Inflammatory macrophage (primary cell): ENCODE measurements around the gene CAPZA1.
"Not testable (repeated sequence)": the region's sequence is repeated elsewhere in the genome, so short reads cannot be mapped to it uniquely, and the experiment has no call there.

ENCODE experiments used
- DNase-seq, 2 donors: peaks; one replicate each; pipeline ENCODE4 v3.0.0-alpha.2; 2020 to 2022

CAPZA1 gene

DNA sequence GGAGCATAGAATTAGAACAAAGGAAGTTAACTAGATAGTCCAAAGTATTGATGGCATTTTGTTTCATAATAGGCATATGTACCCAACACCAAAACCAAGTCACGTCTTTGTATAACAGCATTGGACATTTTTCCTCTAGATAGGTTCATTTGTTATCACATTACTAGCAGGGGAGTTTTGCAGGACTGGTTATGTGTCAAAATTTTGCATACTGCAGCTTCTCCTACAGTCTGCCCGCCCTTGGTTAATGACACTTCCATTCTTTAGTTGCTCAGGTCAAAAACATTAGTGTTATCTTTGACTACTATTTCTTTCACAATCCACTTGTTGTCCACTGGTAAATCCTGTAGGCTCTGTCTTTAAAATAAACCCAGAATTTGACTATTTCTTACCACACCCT is 8.9 kb downstream of the CAPZA1 start:
- DNase-seq = no peak

DNA sequence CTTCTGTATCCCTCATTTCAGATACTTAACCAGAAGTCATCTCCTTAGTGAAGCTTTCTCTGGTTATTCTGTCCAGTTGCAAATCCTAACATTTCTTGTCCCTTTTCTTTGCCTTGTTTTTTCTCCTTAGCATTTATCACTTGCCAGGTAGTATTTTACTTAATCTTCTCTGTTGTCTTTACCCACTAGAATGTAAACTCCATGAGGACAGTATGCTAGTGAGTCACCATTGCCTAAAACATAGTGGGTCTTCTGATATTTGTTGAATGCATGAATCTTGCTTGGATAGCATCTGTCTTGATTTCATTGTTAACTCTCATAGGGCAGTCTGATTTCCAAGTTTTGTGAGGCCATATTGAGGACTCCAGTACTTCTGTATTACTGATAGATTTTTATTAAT is 9.6 kb downstream of the CAPZA1 start:
- DNase-seq = no peak

DNA sequence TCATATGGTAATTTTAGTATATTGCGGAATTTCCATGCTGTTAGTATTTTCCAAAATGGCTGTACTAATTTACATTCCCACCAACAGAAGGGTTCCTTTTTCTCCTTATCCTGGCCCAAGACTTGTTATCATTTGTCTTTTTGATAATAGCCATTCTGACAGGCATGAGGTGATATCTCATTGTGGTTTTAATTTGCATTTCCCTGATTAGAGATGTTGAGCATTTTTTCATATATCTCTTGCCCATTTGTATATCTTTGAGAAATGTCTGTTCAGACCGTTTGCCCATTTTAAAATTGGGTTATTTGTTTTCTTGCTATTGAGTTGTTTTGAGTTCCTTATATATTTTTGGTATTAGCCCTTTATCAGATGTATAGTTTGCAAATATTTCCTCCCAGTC is 14.0 kb downstream of the CAPZA1 start:
- DNase-seq = no peak

DNA sequence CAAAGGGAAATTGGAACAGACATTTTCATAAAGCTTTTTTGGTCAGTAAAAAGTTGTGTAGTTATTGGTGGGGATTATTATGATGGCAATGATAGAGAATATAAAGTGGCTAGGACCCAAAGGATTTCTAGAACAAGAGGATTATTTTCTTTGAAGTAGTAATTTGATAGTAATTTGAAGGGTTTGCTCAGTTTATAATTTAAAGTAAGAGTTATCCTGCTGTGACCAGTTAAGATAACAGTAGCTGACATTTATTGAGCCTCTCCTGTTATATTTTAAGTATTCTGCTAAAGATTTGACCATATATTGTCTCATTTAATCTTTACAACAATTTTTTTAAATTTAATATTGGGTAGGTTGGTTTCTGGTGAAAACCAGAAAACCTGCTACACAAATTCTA is 14.7 kb downstream of the CAPZA1 start:
- no peak for DNase-seq

DNA sequence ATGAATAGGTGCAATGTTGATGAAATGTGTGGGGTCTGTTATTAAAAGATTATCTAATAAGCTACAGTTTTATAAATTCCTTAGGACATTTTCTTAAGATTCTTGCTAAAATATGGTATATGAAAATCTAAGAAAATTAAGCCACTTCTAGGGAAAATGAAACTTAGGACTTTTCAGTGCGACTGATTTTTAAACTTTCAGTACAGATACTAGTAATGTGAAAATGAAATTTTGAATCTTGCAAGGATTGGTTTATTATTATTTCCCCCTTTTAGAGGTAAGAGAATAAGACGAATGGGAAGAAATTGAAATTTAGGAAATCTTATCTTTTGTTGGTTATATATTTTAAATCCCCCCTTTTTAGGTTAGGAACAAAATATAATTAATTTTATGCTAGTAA is 16.4 kb downstream of the CAPZA1 start:
- no peak for DNase-seq

DNA sequence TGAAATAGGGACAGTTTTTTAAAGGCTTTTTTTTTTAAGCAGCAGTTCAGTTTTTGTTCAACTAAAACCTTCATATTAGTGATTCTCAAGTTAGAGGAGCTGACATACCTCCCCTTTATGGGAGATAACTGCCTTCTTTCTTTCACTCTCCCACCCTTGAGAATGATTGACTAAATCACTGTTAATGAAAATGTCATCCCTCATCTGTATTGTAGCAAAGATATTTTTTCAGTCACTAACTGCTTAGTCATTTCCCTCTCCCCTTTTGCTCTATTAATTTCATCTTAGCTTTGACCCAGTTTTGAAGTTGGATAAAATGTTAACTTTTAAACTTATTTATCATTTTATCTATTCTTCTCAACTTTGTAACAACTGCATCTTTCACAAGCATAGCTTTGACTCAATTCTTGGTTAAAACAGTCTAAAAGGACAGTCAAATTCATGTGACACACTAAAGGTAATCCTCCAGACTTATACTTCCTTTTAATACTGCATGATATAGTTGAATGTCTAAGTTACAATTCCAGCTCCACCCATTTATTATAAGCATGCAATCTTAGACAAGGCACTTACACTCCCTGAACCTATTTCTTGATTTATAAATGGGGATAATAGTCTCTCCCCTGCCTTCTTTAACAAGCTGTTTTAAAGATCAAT is 17.1 kb downstream of the CAPZA1 start:
- peak in 1 of 2 donors; percentile 32 for DNase-seq

DNA sequence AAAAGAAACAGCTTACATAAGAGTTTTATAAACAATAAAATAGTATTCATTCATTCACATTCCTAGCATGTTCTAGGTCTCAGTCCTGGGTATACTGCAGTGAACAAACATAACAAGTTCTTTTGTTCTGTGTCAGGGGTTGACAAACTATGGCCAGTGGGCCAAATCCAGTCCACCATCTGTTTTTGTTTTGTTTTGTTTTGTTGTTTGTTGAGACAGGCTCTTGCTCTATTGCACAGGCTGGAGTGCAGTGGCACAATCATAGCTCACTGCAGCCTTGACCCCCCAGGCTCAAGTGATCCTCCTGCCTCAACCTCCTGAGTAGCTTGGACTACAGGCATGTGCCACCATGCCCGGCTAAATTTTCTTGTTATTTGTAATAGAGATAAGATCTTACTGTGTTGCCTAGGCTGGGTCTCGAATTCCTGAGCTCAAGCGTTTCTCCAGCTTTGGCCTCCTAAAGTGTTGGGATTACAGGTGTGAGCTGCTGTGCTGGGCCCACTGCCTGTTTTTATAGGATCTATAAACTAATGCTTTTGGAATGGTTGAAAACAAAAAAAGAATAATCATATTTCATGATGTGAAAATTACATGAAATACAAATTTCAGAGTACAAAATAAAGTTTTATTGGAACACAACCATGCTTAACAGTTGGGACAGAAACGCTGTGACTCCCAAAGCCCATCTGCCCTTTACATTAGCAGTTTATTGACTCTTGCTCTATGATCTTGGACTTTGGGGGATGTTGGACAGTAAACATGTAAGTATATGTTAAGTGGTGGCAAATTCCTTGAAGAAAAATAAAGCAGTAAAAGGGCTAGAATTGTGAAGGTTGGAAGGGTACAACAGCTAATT is 17.9 kb downstream of the CAPZA1 start:
- no peak for DNase-seq

DNA sequence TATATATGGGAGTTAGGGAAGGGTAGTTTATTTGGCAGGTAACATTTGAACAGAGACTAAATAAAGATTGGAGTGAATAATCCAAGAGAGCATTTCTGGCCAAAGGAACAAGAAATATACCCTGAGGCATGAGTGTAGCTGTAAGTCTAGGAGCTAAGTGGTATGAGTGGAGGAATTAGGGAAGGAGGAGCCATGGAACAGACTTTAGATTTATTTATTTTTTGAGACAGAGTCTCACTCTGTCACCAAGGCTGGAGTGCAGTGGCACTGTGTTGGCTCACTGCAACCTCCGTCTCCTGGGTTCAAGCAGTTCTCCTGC is 18.4 kb downstream of the CAPZA1 start:
- DNase-seq = no peak

DNA sequence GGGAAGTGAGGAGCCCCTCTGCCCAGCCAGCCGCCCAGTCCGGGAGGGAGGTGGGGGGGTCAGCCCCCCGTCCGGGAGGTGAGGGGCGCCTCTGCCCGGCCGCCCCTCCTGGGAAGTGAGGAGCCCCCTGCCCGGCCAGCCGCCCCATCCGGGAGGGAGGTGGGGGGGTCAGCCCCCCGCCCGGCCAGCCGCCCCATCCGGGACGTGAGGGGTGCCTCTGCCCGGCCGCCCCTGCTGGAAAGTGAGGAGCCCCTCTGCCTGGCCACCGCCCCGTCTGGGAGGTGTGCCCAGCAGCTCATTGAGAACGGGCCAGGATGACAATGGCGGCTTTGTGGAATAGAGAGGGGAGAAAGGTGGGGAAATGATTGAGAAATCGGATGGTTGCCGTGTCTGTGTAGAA is 20.8 kb downstream of the CAPZA1 start:
- not testable (repeated sequence) for DNase-seq

DNA sequence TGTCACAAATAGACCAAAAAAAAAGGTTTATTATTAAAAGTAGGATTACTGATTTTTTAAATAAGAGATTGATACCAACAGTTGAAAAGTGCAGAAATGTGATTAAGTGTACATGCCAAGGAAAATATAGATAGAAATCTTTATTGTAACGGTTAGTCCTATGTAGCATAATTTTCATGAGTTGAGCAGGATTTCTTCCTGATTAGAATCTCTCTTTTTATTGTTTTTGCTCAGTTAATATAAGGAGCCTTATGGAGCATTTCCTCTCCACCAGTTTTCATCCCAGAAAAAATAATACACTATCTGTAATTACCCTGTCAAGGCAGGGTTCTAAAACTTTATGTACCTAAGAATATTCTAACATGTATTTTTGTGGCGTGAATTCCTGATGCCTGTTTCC is 23.4 kb downstream of the CAPZA1 start:
- no peak for DNase-seq

DNA sequence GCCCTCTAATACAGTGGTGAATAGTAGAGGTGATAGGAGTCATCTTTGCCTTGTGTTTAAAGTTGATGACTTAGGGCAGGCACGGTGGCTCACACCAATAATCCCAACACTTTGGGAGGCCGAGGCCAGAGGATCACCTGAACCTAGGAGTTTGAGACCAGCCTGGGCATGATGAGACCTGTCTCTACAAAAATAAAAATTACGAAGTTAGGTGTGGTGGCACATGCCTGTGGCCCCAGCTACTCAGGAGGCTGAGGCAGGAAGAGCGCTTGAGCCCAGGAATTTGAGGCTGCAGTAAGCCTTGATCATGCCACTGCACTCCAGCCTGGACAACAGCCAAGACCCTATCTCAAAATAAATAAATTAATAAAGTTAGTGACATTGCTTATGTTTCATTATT is 26.6 kb downstream of the CAPZA1 start:
- no peak for DNase-seq

DNA sequence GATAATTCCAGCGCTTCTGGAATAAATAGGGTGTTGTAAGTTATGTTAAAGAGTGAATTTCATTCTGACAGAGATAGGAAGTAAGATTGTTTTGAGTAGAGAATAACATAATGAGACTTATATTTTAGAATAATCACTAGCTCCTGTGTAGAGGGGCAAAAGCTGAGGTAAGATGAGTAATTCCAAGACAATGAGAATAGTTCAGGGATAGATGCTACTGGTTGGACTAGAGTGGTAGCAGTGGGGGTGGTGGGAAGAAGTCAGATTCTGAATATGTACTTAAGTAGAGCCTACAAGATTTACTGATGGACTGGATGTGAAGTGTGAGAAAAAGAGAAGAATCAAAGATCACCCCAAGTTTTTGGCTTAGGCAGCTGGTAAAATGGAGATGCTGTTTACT is 31.6 kb downstream of the CAPZA1 start:
- DNase-seq = no peak

DNA sequence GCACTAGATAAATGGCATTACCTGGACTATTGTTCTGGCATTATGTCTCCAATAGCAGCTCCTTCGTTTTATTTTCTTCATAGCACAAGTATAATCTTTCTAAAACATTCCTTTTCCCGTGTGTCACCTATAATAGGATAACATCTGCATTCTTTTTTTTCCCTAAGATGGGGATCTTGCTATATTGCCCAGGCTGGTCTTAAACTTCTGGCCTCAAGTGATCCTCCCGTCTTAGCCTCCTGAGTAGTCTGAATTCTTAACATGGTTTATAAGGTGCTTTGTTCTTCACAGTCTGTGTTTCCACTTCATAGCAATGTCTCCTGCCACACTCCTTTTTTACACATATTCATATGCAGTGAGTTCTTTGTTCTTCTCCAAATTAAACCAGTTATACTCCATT is 46.2 kb downstream of the CAPZA1 start:
- DNase-seq = no peak

DNA sequence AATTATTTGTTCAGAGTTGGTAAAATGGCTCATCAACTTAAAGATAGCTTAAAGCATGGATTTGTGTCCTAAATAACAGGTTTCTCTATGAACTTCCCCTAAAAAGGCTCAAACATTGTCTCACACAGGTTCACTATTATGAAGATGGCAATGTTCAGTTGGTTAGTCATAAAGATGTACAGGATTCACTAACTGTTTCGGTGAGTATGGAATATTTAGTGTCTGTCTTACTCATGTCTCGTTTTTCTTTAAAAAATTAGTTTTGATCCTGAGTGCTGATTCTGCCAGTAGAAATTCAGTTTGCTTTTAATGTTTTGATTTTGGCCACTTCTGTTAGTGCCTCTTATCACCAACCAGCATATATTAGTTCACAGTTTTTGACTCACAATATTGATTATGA is 47.3 kb downstream of the CAPZA1 start:
- DNase-seq = no peak

DNA sequence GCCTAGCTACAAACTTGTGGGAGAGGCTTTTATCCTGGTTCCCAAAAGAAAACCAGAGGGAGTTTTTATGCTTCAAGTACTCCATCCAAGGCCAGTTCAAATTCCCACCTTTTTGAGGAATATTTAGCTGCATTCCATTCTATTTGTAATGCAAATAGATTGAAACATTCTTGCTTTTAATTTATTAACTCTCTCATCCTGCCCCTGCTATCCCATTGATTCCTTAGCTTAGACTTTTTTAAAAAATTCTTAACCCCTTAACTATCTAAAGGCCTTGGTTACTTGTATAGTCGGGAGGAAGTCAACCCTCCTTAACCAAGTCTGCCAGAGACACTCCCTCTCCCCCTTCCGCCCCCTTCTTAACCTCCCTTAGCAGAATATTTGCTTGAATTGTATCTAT is 52.4 kb downstream of the CAPZA1 start:
- no peak for DNase-seq

DNA sequence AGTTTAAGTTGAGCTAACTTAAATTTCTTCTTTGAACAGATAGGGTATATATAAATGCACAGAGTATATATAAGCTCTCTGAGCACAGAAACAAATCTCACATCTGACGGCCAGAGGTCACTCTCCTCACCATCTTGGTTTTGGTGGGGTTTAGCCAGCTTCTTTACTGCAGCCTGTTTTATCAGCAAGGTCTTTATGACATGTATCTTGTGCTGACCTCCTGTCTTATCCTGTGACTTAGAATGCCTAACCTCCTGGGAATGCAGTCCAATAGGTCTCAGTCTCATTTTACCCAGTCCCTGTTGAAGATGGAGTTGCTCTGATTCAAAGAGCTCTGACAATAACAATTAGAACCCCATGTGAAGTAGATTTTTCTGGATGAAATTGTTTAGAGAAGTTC is 53.2 kb downstream of the CAPZA1 start:
- no peak for DNase-seq

DNA sequence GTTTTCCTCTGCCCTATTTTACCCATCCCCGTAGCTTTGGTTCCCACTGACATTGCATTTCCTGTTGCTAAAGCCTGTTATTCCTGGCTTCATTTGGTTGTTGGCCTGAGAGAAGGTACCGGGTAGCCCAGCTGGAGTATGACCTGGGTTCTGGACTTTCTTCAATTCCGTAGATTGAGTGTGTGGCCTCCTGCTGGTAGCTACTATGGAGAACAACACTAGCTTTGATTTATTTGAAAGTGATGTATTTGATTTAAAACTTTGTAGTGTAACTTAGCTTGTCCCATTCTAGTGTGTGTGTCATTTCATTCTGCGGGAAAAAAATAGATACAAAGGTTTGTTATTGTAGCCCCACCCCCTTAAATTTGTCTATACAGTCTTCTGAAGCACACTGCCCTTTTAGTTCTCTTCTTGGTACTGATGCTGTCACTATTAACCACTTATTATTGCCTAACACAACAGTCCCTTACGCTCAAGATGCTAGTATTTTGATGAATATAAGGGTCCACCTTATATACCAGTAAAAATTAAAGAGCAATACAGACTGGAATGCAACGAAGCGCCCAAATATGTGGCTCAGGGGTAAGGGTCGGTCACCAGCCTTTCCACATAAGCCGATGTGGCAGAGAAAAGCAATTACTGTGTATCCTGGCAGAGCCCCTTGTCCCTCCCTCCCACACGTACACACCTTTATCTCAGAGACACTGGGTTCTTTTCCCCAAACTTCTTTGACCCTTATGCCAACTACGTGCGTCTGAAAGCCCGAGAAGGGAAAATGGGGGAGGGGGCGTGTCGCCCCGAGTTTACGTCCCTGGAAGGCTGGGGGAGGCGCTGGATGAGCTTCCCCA is 54.2 kb downstream of the CAPZA1 start:
- DNase-seq = peak; percentile 19 to 31

DNA sequence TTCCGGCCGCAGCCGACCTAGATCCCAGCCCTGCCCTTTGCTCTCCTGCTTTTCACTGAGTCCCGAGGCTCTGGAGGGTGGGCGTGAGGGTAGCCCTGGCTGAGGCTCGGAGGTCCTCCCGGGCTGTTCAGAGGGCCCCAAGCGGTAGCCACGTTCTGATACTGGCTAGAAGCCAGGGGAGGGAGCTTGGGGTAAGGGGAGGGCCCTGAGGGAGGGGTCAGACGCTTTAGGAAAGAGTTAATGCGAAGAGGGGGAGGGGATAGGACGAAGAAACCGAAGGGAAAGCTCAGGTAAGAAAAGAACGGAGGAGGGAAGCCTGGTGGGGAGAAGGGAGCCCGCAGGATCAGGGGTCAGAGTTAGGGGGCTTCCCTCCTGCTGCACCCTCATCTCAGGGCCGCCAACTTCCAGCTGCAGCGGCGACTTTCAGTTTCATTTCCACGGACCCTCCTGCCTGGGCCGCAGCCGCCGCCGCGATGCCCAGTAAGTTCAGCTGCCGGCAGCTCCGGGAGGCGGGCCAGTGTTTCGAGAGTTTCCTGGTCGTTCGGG is 54.9 kb downstream of the CAPZA1 start, which contains the start of gene MOV10:
TSS of gene MOV10 (plus strand) at position 220 of the 546 bp plus-strand sequence. CDS start at position 474, 254 bp downstream.
- DNase-seq = peak; percentile 78 to 80

DNA sequence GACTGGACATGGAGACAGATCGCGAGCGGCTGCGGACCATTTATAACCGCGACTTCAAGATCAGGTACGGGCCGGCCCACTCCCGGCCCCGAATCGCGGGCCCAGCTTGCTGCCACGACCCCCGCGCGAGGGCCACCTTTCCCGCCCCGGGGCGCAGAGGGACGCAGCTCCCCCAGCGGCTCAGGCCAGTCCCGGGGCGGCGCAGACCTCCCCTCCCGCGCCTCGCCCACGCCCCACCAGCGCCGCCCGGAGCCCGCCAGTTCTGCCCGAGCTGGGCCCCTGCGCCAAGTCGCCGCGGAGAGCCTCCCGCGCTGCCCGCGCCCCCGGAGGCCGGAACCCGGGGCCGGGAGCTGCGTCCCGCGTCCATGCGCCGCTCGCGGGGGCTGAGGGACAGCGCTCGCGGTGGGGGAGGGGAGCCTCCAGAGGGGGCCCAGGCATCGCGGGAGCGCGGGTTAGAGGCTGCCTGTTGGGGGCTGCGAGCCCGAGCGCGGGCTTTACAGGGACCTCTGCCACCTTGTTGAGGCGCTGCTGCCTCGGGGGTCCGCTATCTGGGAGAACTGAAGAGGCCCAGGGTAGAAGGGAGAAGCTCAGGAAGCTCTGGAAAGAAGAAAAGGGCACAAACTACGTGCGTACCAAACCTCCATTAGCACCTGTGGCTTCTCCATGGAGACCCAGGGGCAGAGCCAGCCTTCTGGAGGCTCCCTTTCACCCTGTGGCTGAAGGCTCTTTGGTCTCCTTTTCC is 55.5 kb downstream of the CAPZA1 start:
- no peak for DNase-seq

DNA sequence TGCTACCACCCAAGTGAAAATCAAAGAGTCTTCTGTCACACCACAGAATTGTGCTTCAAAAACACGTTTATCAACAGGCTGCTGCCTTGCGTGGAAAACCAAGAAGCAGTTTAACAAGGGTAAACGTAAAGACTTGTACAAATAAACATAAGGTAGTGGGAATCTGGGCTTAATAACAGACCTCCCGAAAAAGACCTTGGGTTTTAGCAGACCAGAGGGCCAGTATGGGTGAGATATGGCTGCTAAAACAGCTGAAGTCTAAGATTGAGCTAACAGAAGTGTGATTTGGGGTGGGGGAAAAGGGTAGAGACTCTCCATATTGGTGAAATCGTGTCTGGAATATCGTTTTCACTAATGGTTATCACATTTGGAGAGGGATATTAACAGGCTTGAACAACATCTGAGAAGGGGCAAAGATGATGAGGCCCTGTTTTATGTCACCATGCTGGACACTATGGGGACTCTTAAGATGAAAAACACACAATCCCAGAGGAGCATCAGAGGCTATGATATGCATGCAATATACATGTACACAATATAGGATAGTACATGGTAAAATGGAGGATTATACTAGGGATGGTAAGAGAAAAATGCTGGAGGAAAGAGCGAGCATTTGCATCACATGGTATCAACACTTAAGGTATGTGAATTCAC is 56.2 kb downstream of the CAPZA1 start:
- DNase-seq = no peak

DNA sequence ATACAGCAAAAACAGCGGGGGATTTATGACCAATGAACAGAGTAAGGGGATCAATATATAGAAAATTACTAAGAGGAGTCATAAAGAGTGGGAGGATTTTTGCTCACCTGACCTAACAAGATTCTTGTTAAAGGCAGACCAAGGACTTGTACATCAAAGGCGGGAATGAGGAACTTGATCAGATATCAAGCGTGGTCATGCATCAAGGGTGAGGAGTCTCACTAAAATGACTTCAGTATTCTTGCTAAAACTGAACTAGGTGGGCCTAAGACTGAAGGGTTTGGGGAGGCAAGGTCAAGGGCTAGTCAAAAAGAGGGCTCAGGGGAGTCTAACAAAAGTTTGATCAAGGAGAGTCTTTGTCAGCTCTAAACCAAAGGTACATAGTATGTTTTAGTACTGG is 56.9 kb downstream of the CAPZA1 start:
- peak in 1 of 2 donors; percentile 14 for DNase-seq

DNA sequence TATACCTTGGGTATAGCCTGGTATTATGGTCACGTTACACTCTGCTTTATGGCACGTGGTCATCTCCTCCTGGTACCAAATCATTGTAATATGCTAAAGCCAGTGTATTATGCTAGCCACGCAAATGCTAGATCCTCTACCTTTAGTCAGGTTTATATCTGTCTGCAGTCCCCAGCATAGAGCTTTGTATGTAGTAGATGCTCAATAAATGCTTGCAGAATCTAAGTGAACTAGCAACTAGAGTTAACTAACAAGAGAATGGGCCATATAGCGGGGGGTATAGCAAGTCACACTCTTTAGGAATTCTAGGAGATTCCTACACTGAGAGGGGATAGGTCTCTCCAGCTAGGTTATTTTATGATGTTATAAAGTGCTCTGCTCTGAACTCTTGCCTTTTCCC is 57.9 kb downstream of the CAPZA1 start:
- no peak for DNase-seq
